NOMO-1 treated with DMSO at 0.1 percent for 48 hours (cell line): ENCODE measurements around the gene HOXA5.

Source experiments
- DNase-seq: peaks from one replicate; lab custom pipeline; 2025; ENCODE audit not compliant: unreplicated experiment; lab: John Stamatoyannopoulos, UW

The HOXA5 gene

DNA sequence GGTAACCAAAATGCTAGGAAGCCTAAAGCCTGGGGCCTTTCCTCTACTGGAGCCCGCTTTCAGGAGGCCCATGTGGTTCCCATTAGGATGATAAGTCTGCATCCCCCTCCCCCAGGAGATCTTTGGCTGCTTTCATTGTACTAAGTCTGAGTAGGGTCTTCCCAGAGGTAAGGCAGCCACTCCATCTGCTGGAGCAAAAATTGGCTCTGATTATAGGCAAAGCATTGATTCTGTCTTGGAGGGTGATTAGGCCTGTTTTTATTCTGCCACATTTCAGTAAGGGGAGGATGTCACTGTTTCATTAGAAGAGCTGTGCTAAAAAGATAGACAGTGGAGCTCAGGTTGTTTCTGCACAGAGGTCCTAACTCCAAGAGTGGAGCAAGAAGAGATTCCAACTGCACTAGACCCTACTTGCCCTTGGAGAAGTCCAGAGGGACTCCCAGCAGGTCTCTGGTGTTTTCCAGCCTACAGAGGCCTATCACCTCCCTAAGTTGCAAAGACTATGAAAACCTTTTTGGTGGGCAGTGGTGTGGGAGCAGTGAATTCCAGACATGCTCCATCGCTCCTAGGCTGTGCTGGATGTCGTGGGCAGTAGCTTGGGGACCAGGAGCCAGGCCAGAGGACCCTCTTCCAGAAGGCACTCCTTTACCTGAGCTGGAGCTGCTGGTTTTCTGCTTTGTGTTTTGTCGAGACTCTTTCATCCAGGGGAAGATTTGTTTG, 33.9 kb downstream of the HOXA5 start:
- no peak for DNase-seq

DNA sequence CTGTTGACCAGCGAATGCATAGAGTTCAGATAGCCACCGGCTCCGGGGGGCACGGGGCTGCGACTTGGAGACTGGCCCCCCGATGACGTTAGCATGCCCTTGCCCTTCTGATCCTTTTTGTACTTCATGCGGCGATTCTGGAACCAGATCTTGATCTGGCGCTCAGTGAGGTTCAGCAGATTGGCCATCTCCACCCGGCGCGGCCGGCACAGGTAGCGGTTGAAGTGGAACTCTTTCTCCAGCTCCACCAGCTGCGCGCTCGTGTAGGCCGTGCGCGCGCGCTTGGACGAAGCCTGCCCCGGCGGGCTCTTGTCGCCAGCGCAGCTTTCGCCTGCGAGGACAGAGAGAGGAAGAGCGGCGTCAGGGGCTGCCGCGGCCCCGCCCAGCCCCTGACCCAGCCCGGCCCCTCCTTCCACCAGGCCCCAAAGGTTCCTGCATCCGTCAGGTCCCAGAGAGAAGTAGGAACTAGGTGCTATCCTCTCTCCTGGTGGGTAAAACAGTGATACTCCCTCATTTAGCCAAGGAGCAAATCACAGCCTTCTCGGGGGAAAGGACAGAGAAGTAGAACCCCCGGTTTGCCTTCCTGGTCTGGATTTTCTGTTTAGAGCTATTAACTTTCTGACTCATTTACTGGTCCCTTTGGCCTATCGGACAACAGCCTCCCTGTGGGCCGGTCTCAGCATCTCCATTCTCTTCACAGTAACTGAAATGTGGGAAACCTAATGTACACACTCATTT, 34.9 kb downstream of the HOXA5 start:
- no peak for DNase-seq

DNA sequence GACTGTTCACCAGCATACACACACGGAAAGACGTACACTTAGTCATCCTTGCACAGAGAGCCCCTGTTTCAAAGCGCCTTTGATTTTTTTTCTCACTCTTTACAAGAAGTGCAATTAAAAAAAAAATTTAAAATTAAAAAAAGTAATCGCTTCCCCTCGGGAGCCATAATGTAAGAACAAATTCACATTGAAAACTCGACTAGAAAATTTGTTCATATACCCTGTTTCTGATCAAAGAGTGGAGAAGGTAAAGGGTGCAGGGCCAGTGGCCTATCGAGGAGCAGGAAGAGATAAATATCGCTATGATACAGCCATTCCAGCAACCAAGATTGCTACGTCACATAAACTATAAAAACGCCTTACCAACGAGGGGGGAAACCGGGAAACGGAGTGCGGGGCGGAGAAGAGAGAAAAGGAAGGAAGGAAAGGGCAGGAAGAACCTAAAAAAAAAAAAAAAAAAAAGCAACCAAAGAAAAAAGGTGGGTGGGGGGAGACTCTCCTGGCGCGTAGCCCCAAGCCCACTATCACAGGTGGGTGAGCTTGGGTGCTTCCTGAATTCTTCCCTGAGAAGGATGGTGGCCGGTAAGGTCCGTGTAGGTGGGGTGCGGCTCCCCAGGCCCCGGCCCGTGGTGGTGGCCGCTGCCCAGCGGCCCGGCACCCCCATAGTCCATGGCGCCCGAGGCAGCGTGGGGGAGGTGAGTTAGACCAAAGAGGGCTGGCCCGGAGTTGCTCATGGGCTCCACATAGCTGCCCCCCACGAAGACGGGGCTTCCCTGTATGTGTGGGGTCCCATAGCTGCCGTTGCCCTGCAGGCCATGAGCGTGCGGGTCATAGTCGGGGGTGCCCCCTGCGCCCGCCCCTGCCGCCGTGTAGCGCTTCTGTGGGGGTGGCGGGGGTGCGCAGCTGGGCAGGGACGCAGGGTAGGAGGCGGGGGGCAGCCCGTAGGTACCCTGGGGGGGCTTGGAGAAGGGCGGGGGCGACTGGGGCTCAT, 35.8 kb downstream of the HOXA5 start:
- DNase-seq: no peak

DNA sequence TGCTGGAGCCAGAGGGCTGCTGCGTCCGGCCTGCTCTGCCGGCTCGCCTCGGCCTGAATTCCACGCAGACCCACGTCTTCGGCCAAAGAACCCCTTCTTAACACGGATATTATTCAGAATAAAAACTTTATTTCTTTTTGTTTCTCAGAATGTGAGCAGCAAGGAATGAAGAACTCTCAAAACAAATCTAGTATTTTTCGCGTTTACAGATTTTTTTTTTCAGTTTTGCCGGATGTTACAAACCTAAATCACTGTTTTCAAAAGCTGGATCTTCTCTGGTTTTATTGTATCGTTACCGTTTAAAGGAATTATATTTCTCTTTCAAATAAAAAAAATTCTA, 36.6 kb downstream of the HOXA5 start:
- DNase-seq: no peak

GRCh38 chr7:27106181-27106900, 37.1 kb downstream of the HOXA5 start:
- no peak for DNase-seq

GRCh38 chr7:27105301-27106031, 38.0 kb downstream of the HOXA5 start:
- no peak for DNase-seq

- no peak for DNase-seq
Observed at GRCh38 chr7:27104341-27105058, 39.0 kb downstream of the HOXA5 start.

DNA sequence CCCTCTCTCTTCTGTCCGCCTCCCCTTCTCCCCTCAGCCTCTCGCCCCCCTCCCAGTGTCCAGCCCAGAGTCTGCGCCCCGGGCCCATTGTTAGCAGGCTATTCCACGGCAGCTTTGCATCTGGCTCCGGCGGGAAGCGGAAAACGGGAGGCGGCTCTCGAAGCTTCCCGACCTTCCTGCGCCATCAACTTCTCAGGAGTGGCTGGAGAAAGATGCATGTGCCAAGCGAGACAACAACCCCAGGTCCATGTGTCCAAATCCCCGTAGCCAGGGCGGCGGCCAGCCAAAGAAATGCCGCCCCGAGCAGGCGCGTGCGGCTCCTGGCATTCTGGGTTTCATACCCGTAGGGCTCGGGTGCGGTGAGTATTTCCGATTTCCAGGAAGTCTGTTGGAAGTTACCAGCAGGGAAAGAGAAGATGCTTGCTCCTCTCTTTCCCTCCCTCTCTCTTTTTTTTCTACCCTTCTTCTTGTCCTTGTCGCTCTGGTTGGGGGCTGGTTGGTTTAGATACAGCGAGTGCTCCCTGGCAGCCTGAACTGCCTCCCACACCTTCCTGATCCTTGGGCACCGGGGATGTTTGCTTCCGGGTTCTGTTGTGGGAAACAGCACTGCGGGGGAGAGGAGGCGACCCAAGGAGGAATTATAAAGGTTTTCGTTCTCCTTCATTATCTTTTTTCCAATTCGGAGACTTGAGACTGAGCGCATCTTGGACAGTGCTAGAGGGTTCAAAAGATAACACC, 39.8 kb downstream of the HOXA5 start:
- DNase-seq: no peak

- no peak for DNase-seq
Observed at GRCh38 chr7:27102581-27103442, 40.7 kb downstream of the HOXA5 start, which contains the start of gene HOXA2. HOXA2 (minus strand) TSS chr7:27102683; CDS start chr7:27102500, 183 bp downstream.

DNA sequence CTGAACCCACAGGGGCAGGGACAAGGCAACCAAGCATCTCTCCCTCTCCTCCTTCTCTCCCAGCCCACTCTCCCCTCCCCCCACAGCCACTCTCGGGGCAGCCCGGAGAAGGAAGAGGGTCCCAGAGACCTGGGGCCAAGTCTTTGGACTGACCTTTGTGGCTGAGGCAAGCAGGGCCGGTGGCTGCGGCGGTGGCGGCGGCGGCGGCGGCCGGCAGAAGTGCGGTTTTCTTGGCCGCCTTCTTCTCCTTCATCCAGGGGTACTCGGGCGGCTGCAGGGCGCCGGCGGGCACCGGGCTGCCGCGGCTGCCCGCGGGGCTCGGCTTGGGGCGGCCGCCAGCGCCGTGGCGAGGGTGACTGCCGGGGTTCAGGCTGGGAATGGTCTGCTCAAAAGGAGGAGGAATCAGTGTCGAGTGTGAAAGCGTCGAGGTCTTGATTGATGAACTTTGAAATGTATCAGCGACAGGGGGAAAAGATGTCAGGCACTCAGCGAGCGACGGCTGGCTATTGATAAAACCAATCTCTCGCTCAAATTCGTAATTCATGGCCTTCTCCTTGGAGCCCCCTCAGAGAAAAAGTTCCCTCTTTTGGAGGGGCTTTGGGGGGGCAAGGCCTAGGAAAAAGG, 41.4 kb downstream of the HOXA5 start:
- DNase-seq: no peak

DNA sequence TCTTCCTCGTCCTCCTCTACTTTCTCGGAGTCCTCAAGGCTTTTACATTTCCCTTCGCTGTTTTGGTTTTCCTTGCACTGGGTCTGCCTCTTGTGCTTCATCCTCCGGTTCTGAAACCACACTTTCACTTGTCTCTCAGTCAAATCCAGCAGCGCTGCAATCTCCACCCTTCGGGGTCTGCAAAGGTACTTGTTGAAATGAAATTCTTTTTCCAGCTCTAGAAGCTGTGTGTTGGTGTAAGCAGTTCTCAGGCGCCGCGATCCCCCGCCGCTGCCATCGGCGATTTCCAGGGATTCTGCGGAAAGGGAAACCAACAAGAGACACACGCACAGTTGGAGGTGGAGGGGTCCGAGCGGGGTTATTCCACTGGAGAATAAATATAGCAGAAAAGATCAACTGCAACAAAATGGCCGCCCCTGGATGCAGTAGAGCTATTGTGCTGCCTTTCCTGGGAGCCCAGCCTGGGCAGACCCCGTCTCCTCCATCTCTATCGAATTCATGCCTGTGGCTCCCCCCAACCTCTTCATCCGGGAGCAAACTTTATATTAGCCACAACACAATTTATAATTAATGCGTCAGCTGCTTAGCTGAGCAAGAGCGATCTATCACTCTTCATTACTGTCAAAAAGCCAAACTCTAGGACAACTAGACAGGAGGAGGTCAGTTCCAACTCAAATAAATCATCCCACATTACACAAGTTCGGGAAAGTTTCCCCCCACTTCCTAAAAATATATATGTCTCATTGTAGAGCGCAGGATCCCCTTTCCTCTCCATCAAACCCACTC, 42.1 kb downstream of the HOXA5 start:
- DNase-seq: no peak

- DNase-seq: no peak
Observed at GRCh38 chr7:27100694-27101170, 42.7 kb downstream of the HOXA5 start.

DNA sequence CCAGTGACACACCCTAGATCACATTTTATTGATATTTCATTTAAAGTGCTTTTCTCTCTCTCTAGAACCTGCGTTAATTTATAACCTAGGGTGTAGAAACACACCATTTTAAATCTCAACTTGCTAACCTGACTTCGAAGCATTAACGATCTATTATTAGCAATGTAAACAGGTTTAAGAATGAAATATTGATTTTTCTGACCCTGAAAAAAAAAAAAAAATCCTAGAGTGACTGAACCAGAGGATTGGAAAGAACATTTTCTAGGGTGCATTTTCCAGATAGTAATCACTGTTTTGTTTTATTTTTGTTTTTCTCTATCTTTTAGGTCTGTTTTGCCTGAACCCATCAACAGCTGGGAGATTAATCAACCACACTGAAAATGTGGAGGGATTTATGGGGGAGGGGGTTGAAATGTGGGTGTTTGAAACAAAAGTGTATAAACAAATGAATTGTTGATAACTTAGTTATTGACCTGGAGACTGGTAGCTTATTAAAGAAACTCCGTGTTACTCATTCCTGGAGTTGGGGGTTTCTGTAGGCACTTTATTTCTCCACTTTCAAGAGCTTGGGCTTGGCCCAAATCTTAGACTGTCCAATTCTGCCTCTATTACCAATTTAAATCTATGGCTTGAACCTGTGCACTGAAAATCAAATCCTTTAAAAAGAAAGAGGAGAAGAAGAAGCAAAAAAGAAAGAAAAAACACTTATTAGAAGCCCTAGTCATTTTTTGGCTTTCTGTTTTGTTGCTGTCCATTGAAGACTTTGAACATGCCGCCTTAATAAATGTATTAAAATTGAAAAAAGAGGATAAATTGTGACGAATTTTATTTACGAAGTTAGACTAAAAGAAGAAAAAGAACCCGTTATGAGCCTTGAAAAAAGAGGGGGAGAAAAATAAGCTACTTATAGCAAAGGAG, 43.8 kb downstream of the HOXA5 start:
- DNase-seq: no peak

DNA sequence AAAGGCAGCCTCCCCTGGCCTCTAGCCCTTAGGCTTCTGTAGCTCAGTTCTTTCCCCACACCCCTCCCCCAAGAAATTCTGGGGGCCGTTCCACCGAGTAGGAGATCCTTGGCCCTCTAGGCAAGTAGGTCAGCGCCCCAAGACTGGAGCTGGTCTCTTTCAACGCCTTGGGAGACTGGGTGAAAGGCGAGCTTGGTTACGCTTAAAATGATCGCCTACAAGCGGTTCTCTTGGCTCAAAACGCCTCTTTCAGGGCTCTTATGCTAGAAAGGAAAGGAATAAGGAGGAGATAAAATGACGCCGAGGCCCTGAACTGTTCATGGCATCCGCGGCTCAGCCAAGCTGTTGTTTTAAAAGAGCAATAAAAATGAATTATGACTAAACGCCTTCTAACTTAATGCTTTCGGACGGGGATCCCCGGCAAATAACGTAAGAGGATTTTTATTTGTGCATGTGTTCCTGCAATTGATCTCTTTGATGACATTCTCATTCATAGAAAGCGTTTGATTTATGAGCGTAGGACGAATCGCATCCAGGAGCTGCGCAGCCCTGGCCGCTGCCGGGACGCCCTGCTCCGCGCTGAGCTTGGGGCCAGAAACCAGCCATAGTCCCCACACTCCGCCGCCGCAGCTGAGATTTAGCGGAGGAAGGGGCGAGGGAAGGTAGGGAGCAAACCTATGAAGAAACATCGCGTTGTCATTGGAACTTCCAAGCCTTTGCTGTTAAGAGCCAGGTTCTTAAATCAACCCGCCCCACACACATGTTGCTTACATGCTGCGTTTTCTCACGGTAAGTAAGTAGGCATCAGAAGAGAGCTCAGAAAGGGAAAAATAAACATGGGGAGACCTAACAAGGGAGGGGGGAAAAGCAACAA, 44.7 kb downstream of the HOXA5 start:
- no peak for DNase-seq
